HG02885 (cell line): ENCODE results near the gene HAO1.

Source experiments
- ATAC-seq: cut with Tn5 transposase; IDR thresholded peaks from one replicate; pipeline ENCODE4 v1.9.1; 2021; ENCODE audit warnings: mild to moderate bottlenecking; ENCODE audit not compliant: unreplicated experiment, poor library complexity

The HAO1 gene

GRCh38 chr20:7933346-7933745 is 6.9 kb downstream of the HAO1 start:
- no peak for ATAC-seq

DNA sequence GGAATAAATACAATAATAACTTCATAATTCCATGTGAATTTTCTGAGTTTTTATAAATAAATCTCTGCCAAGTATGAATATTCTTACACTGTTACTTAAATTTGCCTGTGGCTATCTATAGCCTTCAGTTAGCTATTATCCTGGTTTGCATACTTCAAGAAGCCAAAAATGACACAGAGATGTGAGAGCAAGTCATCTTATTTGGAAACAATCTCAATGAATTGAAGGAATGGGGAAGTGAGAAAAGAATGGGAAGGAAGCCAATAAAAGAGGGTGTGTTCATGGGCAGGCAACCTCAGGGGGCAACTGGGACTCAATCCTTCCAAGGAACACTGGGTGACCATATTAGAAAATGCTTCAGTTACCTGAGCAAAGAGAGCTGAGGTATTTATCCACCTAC is 9.9 kb downstream of the HAO1 start:
- no peak for ATAC-seq

DNA sequence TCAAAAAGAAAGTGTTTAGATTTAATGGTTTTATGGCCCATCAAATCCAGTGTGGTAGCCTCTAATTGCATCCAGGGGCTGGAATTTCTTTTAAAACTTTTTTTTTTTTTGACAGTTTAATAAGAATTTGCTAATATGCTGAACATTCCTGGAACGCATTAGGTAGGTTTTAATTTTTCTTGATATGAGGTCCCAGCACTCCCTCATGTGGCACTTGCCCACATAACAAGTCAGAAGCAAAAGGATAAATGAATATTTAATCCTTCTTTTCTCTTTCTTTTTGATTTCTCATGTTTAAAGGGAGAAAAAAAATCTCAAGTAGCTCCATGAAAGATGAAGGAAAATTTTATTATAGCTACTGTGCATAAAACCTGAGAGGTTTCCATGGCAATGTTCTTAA is 13.5 kb downstream of the HAO1 start:
- no peak for ATAC-seq

GRCh38 chr20:7926323-7926722 is 13.9 kb downstream of the HAO1 start:
- no peak for ATAC-seq

- ATAC-seq, result no peak
Measured at GRCh38 chr20:7924692-7925091, 15.6 kb downstream of the HAO1 start.

GRCh38 chr20:7916648-7917047 is 23.6 kb downstream of the HAO1 start:
- ATAC-seq, result no peak

DNA sequence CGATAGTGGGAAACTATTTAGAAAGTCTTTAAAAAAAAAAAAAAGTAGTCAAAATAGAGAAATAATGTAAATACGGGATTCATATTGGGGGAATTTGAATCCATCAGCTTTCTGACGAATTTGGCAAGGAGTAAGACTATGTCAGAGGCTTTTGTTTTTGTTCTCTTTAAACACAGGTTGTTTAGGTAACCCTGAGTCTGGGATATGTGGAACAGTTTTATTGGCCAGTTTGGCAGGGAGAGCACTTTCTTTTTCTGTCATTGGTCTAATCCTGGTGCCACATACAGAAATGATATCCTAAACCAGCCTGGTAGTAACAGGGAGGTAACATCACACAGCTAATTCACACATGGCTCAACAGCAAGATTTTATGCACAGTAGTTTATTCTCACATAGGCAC is 27.7 kb downstream of the HAO1 start:
- no peak for ATAC-seq

GRCh38 chr20:7911586-7912330 is 28.5 kb downstream of the HAO1 start:
- ATAC-seq, result no peak

DNA sequence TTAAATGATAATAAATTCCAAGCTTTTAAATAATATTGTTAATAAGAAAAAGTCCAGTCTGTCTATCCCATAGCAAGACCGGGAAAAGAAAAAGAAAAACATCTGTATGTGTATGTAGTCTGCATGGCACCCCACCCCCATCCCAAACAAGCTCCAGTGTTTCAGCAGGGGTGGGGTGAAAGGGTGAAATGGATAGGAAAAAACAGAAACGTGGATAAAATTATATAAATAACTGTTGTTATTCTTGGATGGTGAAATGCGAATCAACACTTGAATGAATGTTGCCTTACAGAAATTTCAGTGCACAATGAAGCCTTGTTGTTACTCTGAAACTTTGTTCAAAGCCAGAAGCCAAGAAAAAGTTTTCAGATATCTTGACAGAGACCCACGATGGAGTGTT is 31.4 kb downstream of the HAO1 start:
- no peak for ATAC-seq

GRCh38 chr20:7903429-7903828 is 36.8 kb downstream of the HAO1 start:
- ATAC-seq, result no peak

DNA sequence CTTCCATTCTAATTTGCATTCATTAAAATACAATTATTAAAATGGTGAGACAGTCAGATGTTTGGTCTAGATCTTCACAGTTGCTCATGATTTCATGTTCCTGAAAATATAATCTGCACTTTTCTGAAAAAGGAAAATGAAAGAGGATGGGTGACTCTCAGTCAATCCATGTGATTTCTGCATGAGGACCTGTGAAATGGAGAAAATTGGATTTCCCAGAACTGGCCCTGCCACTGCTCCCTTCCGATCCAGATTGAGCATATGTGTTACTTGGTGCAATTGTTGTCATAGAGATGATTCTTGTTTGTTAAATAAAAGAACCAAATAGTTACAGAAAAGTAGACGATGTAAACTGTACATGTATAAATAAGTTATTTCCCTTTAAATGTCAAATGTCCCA is 37.4 kb downstream of the HAO1 start:
- ATAC-seq, result no peak

GRCh38 chr20:7897781-7898364 is 42.4 kb downstream of the HAO1 start:
- no peak for ATAC-seq

DNA sequence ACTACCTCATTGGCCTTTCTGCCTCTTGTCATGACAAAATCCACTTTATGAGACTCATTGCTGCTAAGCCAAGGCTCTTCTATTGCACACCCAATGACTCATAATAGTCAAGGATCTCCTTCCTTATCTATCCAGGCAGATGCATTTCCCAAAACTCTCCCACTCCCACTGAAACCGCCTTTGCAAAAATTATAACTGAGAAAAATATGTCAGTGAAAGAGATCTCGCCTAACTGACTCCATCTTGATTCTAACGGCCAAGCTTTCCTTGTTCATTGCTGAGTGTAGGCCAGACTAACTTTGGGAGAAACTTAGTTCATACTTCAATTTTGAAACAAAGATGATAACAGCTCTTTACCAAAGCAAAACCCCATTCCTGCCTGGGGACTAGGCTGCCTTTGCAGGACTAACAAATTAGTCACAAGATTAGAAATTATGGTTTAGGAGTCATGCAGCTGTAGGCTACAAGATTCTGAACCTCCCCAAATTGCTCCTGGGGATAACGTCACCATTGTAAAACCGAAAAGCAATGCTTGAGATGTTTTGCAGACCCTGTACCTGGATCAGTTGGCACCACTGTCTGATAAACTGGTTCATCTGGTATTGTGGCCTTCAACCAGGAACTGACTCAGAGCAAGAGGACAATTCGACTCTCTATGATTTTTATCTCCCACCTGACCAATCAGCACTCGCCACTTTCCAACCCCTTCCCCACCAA is 47.1 kb downstream of the HAO1 start:
- no peak for ATAC-seq

- ATAC-seq, result no peak
Measured at GRCh38 chr20:7891705-7892104, 48.6 kb downstream of the HAO1 start.

GRCh38 chr20:7889736-7890135 is 50.5 kb downstream of the HAO1 start:
- no peak for ATAC-seq

- no peak for ATAC-seq
Measured at GRCh38 chr20:7883741-7884140, 56.5 kb downstream of the HAO1 start.

DNA sequence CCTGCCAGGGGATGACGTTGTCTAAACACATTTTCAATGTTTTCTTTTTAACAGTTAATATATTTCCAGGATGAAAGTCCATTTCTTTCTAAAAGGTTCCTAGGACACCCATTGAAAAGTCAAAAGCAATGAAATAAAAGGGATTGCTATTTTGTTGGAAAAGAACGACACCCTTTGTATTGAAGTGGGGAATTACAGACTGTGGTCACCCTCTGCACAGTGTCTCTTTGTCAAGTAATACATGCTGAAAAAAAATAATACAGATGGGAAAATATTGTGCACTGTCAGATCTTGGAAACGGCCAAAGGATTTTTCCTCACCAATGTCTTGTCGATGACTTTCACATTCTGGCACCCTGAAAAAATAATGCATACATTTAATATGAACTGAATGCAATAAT is 56.9 kb downstream of the HAO1 start:
- ATAC-seq, result no peak

DNA sequence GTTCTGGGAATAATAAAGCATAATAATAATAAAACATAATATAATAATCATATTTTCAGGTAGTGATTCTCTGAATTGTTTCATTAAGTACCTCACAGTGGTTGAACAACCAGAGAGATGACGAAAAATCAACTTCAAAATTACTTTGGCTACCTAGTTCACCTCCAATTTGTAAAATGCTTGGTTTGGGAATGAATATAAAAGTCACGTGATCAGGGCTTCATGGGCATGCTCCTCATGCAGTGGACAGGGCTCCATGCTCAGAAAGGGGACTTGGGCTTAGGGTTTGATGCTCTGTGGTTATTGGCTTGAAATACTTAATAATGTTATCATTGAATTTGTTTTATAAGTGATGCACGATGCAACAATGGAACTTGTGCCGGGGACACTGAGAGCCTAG is 58.2 kb downstream of the HAO1 start:
- no peak for ATAC-seq

DNA sequence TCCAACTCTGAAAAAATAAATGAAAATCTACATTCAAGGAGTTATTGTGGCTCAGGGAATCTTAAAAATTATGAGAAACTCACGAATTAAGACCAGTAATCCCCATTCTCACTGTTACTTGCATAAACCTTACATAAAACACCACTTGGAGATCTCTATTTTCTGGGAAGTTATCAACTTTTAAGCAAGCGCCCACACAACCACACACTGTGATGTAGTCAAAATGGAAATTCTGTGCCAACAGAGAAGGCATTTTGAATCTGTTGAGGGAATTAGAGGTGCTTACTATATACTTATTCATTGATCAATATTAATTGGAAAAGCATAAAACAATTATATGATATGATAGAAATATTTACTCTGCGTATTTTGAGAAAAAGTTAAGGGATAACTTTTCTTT is 58.7 kb downstream of the HAO1 start:
- ATAC-seq, result no peak

DNA sequence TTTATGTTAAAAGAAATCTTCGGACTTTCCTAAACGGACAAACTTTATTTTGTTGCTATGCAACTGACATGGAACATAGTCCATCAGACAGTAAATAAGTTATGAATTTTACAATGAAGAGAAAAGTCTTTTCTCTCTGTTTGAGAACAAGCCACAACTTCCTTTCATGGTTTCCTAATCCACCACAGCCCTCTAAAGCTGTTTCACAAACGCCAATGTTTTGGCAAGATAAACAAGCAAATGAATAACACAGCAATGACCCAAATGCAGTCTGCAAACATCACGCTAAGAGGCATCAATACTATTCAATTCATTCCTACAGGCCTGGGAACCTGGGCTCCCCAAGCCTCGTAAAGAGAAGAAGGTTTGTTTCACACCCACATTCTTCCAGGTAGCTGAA is 60.4 kb downstream of the HAO1 start:
- ATAC-seq, result no peak

GRCh38 chr20:7868108-7868507 is 72.2 kb downstream of the HAO1 start:
- ATAC-seq, result no peak

GRCh38 chr20:7866285-7866684 is 74.0 kb downstream of the HAO1 start:
- no peak for ATAC-seq
